DOHH2 (cell line): Measurements from ENCODE around the gene CEMIP2.

Experiments used
- EZH2phosphoT487 ChIP-seq: fragments of 200-600 bp; sonication (generic); IDR thresholded peaks from 2 replicates; pipeline ENCODE4 v1.6.1; 2017; ENCODE audit warnings: borderline replicate concordance, mild to moderate bottlenecking, antibody characterized with exemption, low read length, moderate library complexity, mixed read lengths
- TF ChIP-seq, protein P1 (sequence below): fragments of 200-600 bp; sonication (generic); IDR thresholded peaks from one replicate; pipeline ENCODE4 v1.5.1; 2014; ENCODE audit warnings: antibody characterized with exemption, mild to moderate bottlenecking, low read depth, low read length; ENCODE audit not compliant: poor library complexity, severe bottlenecking

DNA sequence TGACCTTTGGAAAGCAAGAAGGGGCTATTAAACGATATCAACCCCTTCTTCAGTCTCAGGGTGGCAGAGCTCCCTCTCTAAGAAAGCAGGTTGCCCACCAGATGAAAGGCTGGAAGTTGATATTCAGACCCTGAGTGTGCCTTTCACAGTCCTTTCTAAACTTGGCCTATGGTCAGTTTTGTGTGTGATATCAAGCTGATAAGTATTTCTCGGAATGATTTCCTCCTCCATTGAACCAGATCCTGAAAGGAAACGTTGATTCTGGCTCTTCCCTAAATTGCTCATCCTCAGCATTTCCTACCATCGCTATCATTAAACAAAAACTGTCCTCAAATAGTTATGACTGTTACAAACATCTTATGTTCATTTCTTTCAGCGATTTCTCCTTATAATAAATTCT lies 130.4 kb downstream of the CEMIP2 start:
- TF ChIP-seq, protein P1, sequence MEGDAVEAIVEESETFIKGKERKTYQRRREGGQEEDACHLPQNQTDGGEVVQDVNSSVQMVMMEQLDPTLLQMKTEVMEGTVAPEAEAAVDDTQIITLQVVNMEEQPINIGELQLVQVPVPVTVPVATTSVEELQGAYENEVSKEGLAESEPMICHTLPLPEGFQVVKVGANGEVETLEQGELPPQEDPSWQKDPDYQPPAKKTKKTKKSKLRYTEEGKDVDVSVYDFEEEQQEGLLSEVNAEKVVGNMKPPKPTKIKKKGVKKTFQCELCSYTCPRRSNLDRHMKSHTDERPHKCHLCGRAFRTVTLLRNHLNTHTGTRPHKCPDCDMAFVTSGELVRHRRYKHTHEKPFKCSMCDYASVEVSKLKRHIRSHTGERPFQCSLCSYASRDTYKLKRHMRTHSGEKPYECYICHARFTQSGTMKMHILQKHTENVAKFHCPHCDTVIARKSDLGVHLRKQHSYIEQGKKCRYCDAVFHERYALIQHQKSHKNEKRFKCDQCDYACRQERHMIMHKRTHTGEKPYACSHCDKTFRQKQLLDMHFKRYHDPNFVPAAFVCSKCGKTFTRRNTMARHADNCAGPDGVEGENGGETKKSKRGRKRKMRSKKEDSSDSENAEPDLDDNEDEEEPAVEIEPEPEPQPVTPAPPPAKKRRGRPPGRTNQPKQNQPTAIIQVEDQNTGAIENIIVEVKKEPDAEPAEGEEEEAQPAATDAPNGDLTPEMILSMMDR, result no peak
- TF ChIP-seq EZH2phosphoT487, result no peak
